ENCODE measurements around the gene MAL.

MAL gene

GRCh38 chr2:95008306-95008705 is 17.2 kb upstream of the MAL start:
- no peak for TF ChIP-seq CTCF (IDR thresholded peaks at IDR 0.05; ENCODE audit: borderline replicate concordance, control extremely low read depth, extremely low read depth, insufficient read depth, missing control alignments)
- in situ Hi-C loops (cut with MboI; ENCODE audit: low sequenced_read_pairs, unreplicated experiment): no loop called here
- no peak for DNase-seq (ENCODE audit: low spot score)

GRCh38 chr2:95008996-95009395 is 16.5 kb upstream of the MAL start:
- TF ChIP-seq CTCF (IDR thresholded peaks at IDR 0.05; ENCODE audit: borderline replicate concordance, control extremely low read depth, extremely low read depth, insufficient read depth, missing control alignments): no peak
- in situ Hi-C loops (cut with MboI; ENCODE audit: low sequenced_read_pairs, unreplicated experiment): no loop called here

GRCh38 chr2:95009412-95009811 is 16.1 kb upstream of the MAL start:
- no peak for TF ChIP-seq CTCF (IDR thresholded peaks at IDR 0.05; ENCODE audit: borderline replicate concordance, control extremely low read depth, extremely low read depth, insufficient read depth, missing control alignments)
- no peak for DNase-seq (ENCODE audit: low spot score)
- in situ Hi-C loops (cut with MboI; ENCODE audit: low sequenced_read_pairs, unreplicated experiment): no loop called here

More at GRCh38 chr2:95008996-95009395, 16.5 kb upstream of the MAL start:
- no peak for DNase-seq (ENCODE audit: low spot score)

- DNase-seq (ENCODE audit: low spot score): no peak
- TF ChIP-seq CTCF (IDR thresholded peaks at IDR 0.05; ENCODE audit: borderline replicate concordance, control extremely low read depth, extremely low read depth, insufficient read depth, missing control alignments): no peak
- in situ Hi-C loops (cut with MboI; ENCODE audit: low sequenced_read_pairs, unreplicated experiment): loop anchor here (10.0 kb wide), 2 partner anchors 65 to 105 kb away; no protein-coding TSS in a partner anchor
Measured at GRCh38 chr2:95010126-95010525, 15.4 kb upstream of the MAL start.

GRCh38 chr2:95010718-95011117 is 14.8 kb upstream of the MAL start:
- in situ Hi-C loops (cut with MboI; ENCODE audit: low sequenced_read_pairs, unreplicated experiment): loop anchor here (10.0 kb wide), 2 partner anchors 64 to 104 kb away; no protein-coding TSS in a partner anchor

GRCh38 chr2:95012881-95013550 is 12.5 kb upstream of the MAL start:
- DNase-seq (ENCODE audit: low spot score): no peak
- in situ Hi-C loops (cut with MboI; ENCODE audit: low sequenced_read_pairs, unreplicated experiment): loop anchor here (10.0 kb wide), 2 partner anchors 62 to 102 kb away; no protein-coding TSS in a partner anchor
- no peak for TF ChIP-seq CTCF (IDR thresholded peaks at IDR 0.05; ENCODE audit: borderline replicate concordance, control extremely low read depth, extremely low read depth, insufficient read depth, missing control alignments)

More at GRCh38 chr2:95010718-95011117, 14.8 kb upstream of the MAL start:
- no peak for DNase-seq (ENCODE audit: low spot score)
- TF ChIP-seq CTCF (IDR thresholded peaks at IDR 0.05; ENCODE audit: borderline replicate concordance, control extremely low read depth, extremely low read depth, insufficient read depth, missing control alignments): no peak

Data from GM13976 (cell line).